ENCODE data around the gene KCNMA1.

Gene KCNMA1

GRCh38 chr10:77021966-77022490, 615.6 kb downstream of the KCNMA1 start:
- no peak for DNase-seq

DNA sequence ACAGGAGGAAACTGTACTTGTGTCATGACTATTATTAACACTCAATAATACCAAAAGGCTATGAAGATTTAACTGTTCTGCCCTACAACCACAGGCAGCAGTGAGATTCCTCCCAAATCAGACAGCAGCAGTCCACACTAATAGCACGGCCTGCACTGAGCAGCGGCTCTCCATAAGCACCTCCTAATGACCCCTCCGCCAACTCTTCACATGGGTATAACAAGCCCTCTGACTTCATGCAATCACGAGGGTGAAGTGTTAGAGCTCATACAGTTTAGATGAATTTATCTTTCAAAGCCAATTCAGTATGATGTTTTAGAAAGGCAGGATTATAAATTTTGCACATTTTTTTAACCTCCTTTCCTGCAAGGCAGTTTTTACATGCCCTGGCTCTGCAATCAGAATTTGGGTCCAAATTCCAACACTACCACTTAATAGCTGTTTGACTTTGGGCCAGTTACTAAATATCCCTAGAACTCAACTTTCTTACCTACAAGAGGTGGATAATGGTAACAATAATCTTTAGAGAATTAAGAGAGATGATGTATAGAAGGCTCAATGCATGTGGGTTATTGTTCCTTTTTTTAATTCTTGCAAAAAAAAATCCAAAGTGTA, 617.1 kb downstream of the KCNMA1 start:
- no peak for DNase-seq

GRCh38 chr10:77016855-77017254, 620.8 kb downstream of the KCNMA1 start:
- DNase-seq = no peak

- no peak for DNase-seq
These were observed 621.3 kb downstream of the KCNMA1 start for GRCh38 chr10:77016278-77016815.

GRCh38 chr10:77015360-77015759, 622.2 kb downstream of the KCNMA1 start:
- no peak for DNase-seq

DNA sequence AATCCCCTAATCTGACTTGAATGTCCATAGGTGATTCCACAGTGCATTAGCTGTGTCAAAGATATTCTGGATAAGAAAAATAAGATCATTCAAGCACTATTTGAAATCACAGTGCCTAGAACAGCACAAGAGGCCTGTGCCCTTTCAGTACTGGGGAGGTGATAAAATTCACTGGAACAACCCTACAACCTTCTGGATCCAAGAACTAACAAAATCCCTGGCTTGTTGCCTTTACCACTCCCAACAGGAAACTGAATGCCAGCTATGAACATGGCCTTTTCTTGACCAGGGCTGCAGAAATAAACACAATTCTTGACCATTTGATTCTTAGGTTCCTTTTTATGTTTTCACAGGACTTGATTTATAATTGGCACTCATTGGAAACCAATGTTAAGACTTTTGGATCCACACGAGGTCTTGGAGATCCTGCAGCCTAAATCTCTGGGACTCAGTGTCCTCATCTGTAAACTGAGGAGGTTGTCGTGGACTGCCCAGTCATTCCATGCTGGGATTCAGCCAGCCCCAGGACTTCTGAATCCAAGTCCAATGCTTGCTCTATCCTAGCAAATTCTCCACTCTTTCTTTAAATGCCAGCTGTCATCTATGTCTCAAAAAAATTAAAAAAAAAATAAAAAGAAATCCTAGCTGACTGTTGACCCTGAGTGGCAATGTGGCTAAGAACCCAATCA, 624.7 kb downstream of the KCNMA1 start:
- DNase-seq = no peak

GRCh38 chr10:77011874-77012811, 625.5 kb downstream of the KCNMA1 start:
- DNase-seq = no peak

GRCh38 chr10:77010430-77010829, 627.2 kb downstream of the KCNMA1 start:
- DNase-seq = no peak

DNA sequence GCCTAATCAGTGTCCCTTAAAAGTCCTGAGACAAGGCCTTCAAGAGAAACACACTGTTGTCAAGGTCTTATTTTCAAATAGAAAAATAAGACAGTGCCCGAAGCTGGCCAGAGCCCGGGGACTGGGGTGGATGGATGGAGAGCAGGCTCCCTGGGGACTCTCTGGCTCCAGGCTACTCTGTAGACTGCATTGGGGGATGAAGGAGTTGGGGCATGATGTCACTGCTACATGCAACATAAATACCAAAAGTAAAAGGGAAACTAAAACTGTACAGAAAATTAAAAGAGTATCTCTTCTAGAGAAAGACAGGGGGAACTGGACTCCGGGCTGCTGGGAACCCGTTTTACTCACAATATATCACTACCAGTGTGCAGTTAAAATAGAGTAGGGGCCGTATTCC, 629.8 kb downstream of the KCNMA1 start:
- DNase-seq = no peak

DNA sequence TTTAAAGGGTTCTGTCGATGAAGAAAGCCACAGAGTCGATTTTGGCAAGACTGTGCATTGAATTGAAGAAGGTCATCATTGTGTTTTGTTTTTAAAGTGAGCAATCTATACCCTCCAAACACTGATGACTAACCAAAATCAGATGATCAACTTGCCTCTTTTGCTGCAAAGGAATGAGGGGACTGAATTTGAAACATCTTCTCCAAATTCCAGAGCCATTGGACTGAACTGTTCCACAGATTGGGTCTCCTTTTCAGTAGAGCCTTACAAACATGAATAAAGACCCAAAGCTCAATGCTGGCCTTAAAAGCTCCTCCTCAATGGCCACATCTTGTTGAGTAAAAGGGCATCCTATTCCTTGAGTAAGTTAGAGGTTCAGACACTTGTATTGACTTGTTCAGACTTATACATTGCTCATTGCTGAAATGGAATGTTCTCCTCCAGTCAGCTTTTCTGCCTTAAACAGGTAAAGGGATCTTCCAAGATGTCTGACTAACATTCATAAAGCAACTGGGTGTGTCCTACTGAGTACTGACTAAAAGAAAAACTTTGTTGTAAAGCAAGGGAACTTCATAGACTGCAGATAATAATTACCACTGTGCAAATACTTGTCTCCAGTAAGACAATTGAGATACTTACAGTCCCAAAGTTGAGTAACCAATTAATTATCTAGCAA, 630.6 kb downstream of the KCNMA1 start:
- no peak for DNase-seq

GRCh38 chr10:77005871-77006270, 631.7 kb downstream of the KCNMA1 start:
- DNase-seq = no peak

- DNase-seq = no peak
These were observed 632.6 kb downstream of the KCNMA1 start for GRCh38 chr10:77004917-77005564.

- DNase-seq = no peak
These were observed 634.7 kb downstream of the KCNMA1 start for GRCh38 chr10:77002872-77003271.

- DNase-seq = no peak
These were observed 636.4 kb downstream of the KCNMA1 start for GRCh38 chr10:77001206-77001605.

DNA sequence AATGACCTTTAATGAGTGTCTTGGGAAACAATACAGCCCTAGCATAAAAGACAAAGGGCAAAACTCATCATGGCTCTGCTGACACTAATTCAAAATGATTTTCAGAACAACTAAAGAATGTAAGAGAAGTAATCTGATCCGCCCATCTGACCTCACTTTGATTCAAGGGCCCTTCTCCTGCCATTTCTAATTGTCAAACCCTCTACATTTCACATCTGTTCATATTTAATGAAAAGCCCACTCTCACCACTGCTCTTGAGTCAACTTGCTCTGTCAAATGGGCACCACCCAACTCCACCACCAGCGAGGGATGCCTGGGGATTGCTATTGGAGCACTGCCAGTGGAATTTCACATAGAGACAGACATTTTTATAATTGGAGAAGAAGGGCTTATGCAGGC, 639.2 kb downstream of the KCNMA1 start:
- DNase-seq = no peak

DNA sequence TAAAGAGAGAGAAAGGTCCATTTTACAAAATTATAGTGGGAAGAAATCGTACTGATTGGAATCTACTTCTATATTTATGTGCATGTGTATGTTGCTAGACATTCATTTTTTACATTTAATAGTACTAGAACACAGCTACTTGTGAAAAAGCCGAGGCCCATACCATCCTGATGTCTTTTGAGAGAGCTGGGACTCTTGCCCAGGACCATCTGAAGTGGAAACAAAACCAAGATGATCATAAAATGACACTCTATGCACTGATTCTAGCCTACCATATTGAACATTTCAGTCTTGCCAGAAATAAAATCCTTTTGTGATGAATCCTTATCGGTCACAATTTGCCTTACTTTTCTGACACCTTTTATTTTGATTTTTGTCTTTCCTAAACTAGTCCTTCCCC, 640.0 kb downstream of the KCNMA1 start:
- no peak for DNase-seq

- DNase-seq = no peak
These were observed 642.6 kb downstream of the KCNMA1 start for GRCh38 chr10:76995023-76995422.

GRCh38 chr10:76993213-76993612, 644.4 kb downstream of the KCNMA1 start:
- DNase-seq = no peak

GRCh38 chr10:76992467-76992866, 645.1 kb downstream of the KCNMA1 start:
- DNase-seq = no peak

DNA sequence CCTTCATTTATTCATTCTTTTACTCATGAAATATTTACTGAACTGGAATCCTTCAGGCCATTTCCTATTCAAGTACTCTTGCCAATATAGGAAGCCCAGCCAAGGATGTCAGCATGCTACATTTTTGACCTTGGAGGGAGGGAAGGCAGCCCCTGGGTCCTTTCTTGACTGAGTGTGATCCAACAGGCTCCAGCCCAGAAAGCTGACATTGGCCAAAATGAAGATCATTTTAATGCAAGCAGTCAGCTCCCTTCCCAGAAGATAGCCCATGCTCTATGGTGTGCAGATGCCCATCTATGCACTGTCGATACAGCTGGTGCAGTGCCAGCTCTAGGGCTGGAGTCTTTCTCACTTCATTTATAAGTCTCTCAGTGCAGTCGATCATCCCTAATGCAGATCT, 646.0 kb downstream of the KCNMA1 start:
- DNase-seq = no peak

DNA sequence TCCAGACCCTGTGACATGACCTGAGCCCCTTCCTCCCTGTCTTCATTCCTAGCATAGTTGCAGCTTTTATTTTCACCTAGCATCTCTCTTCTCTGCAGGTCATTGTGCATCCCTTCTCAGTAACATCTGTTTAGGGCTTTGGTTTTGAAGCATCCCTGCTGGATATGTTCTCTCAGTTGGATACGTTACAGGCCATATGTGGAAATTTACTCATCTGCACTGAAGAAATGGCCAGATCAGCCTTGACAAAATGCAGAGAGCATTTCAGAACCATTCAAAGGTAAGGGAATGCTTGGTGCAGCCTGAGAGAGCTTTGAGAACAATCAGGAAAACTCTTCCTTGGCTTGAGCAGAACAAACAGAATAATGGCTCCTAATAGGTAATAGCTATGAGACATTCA, 647.0 kb downstream of the KCNMA1 start:
- no peak for DNase-seq

Measured in CD4-positive, alpha-beta T cell treated with Interleukin-4 for 4 hours (primary cell).